DMS53 (cell line): ENCODE measurements around the gene POLE3.
"Not testable (repeated sequence)": the region's sequence is repeated elsewhere in the genome, so short reads cannot be mapped to it uniquely, and the experiment has no call there.

ENCODE experiments used
- DNase-seq: peaks from one replicate; lab custom pipeline; 2025; lab: John Stamatoyannopoulos, UW

The POLE3 gene

GRCh38 chr9:113376634-113377567, 33.6 kb downstream of the POLE3 start, which contains the start of gene HDHD3:
Gene HDHD3, minus strand, starts transcription at chr9:113376986. Its CDS starts 2,632 bp downstream, at chr9:113374354.
- DNase-seq: peak; percentile 89

DNA sequence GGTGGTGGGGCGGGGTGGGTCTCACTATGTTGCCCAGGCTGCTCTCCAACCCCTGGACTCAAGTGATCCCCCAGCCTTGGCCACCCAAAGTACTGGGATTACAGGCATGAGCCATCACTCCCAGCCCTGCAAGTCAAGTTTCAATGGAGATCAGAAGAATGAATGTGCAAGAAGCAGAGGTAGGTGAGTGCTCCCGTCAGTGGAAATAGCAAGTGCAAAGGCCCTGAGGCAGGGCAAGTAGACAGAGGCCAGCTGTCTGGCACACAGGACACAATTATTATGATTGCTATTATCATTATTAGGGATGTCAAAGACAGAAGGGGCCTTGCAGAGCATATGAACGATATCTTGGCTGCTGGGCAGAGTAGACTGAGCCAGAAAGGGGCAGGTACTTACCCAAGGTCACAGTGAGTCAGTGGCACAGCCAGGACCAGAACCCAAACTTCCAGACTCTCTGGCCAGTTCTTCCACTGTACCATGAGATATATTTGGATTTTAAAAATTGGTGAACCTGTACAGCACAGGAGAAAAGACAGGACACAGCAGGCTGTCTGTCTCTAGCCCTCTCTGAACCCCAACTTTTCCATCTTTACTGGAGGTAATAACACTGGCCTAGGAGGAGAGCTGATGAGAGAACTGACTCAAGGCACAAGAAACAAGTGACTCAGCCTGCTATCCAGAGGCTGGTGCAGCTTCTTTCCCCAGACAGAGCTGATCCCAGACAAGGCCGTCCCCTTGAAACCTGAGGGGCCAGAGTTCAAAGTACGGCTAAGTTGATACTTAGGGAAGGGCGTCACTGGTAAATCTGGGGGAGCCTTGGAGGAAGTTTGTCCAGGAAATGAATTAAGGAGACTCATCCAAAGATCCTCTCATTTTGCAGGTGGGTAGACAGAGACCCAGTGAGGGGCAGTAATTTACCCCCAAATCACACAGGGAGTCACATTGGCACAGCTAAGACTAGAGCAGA, 35.1 kb downstream of the POLE3 start:
- DNase-seq: no peak

DNA sequence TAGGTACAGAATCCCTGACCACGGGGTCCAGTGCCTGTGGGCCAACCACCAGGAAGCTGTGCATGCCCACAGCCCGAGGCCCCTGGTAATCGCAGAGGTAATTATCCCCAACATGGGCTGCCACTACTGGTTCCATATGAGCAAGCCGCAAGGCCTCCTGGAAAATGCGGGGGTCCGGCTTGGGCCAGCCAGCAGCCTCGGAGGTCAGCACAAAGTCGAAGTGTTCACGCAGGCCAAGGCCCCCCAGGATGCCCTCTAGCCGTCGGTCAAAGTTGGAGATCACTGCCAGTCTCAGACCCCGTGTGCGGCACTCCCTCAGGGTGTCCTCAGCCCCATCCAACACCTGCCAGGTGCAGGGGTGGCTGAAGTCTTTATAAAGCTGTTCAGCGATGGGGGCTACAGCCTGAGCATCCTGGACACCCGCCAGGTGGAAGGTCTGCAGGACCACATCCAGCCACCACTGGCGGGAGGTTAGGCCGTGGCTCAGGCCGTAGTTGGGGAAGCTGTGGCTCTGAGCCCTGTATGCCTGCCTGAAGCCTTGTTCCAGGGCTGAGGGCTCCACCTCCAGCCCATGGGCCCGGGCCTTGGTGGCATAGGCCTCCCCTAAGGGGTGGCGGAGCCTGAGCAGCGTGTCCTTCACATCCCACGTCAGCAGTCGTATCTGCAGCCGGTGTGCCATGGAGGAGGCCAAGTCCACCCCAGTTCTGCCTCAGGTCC, 36.6 kb downstream of the POLE3 start:
- DNase-seq: no peak

GRCh38 chr9:113373256-113373655, 37.2 kb downstream of the POLE3 start:
- DNase-seq: no peak

DNA sequence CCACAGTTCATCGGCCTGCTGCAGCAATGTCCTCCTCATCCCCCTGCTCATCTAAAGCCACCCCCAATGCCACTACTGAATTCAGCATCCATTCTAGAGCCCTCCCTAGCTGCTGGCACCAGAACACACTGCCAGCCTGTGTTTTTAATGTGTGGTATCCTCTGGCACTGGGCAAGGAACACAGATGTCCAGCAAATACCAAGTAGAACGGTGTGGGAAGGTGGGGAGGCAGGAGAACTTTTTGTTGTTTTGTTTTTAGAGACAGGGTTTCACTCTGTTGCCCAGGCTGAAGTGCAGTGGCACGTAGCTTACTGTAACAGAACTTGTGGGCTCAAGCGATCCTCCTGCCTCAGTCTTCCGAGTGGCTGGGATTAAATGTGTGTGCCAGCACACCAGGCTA, 38.4 kb downstream of the POLE3 start:
- no peak for DNase-seq

- no peak for DNase-seq
These were observed 39.6 kb downstream of the POLE3 start for GRCh38 chr9:113370806-113371325.

GRCh38 chr9:113369855-113370140, 40.7 kb downstream of the POLE3 start:
- DNase-seq: no peak

DNA sequence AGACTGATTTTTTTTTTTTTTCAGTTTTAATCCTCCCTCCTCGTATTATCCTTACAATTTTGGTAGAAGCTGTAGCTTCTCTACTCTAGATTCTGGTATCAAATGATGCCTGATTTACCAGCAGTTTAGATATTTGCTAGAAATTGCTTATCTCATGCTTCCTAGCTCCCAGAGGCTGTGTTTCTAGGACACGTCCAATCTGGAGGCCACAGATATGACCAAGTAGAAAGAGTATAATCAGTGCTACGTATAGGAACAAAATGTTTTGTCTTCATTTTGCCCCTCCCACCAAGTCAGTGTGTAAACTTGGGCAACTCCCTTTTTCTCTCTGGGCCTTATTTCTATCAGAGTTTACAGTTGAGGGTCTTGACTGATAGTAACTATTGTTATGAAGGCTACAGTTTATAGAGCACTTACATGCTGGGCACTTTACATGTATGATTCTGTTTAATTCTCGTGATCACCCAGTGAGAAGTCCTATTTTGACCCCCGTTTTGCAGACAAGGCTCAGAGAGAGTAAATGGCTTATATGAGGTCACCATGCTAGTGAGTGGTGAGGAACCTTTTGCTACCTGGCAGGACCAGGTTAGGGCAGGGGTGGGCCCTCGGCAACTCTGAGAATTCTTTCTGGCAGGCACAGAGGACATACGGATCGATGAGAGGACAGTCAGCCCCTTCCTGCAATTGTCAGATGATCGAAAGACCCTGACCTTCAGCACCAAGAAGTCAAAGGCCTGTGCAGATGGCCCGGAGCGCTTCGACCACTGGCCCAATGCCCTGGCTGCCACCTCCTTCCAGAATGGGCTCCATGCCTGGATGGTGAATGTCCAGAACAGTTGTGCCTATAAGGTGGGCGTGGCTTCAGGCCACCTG, 41.3 kb downstream of the POLE3 start:
- no peak for DNase-seq

GRCh38 chr9:113368348-113368981, 42.0 kb downstream of the POLE3 start:
- no peak for DNase-seq

DNA sequence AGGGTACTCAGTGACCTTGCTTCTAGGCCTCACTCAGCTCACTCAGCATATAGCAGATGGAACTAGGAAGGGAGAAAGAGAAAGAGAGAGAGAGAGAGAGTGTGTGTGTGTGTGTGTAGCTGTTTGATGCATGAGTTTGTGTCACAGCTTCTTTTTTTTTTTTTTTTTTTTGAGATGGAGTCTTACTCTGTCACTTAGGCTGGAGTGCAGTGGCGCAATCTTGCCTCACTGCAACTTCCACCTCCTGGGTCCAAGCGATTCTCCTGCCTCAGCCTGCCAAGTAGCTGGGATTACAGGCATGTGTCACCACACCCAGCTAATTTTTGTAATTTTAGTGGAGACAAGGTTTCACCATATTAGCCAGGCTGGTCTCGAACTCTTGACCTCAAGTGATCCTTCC, 44.8 kb downstream of the POLE3 start:
- DNase-seq: not testable (repeated sequence)

GRCh38 chr9:113364951-113365350, 45.5 kb downstream of the POLE3 start:
- DNase-seq: no peak

DNA sequence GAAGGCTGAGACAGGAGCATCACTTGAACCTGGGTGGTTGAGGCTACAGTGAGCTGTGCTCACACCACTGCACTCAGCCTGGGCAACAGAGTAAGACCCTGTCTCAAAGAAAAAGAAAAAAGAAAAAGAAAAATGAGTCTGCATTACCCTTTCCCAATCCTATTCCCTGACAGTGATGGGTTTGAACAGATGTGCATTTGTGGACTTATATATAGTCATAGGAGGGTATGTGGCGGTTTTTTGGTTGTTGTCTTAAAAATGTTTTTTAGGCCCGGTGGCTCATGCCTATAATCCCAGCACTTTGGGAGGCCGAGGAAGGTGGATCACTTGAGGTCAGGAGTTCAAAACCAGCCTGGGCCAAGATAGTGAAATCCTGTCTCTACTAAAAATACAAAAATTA, 47.1 kb downstream of the POLE3 start:
- DNase-seq: no peak

DNA sequence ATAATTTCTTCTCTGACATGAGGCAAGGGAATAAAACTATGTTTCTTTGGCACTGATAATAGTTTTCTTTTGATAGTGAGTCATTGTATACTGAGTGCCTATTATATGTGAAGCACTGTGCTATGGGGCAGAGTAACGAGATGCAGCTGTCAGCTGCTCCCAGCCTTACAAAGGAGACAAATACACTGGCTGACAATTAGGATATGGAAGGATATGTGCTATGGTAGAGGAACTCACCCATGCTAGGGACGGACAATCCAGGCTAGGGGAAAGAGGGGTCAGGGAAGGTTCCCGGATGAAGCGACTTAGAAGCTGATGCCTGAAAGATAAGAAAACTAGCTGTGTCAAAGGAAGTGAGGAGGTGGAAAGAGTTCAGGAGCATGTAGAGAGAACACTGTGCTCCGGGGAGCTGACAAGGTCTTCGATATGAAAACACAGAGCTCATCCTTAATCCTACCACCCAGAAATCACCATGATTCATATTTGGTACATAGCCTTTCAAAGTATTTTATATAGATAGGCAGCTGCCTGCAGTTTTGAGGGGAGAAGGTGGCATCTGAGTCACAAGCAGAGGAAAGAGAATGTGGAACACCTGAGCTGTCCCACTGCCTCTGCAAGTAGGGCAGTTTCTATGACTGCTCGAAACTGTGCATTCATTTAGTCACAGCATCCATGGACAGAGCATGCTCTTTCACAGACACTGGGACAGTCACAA, 49.0 kb downstream of the POLE3 start:
- no peak for DNase-seq

- no peak for DNase-seq
These were observed 50.1 kb downstream of the POLE3 start for GRCh38 chr9:113360242-113360842.

GRCh38 chr9:113359385-113359784, 51.1 kb downstream of the POLE3 start:
- DNase-seq: no peak
